ACHN (cell line): ENCODE data around the gene UBFD1.
"Not testable (repeated sequence)": the region's sequence is repeated elsewhere in the genome, so short reads cannot be mapped to it uniquely, and the experiment has no call there.

ENCODE experiments used
- DNase-seq: peaks from one replicate; pipeline ENCODE4 v3.0.0-alpha.2; 2015
- in situ Hi-C: cut with HindIII; loops from 2 replicates; pipeline ENCODE4 v1.10.0; 2017; ENCODE audit warnings: low sequenced_read_pairs, low pct_ligation_motif_present, low pct_unique_long_range_greater_than_20kb

The UBFD1 gene

GRCh38 chr16:23590181-23590580 lies 32.7 kb downstream of the UBFD1 start:
- in situ Hi-C loops = no loop called here
- DNase-seq = no peak

GRCh38 chr16:23594186-23594585 lies 36.7 kb downstream of the UBFD1 start:
- no peak for DNase-seq

GRCh38 chr16:23595246-23595950 lies 37.9 kb downstream of the UBFD1 start:
- in situ Hi-C loops = no loop called here
- DNase-seq = peak; percentile 24

More at GRCh38 chr16:23594186-23594585, 36.7 kb downstream of the UBFD1 start:
- in situ Hi-C loops = no loop called here

GRCh38 chr16:23595951-23596720 lies 38.6 kb downstream of the UBFD1 start, which contains the start of gene NDUFAB1:
Gene NDUFAB1, minus strand, starts transcription at chr16:23596316. Its CDS starts 26 bp downstream, at chr16:23596290.
- in situ Hi-C loops = no loop called here
- DNase-seq = peak; percentile 95

- DNase-seq = peak; percentile 65
Measured at GRCh38 chr16:23597003-23597756, 39.7 kb downstream of the UBFD1 start.

GRCh38 chr16:23607726-23608125 lies 50.2 kb downstream of the UBFD1 start:
- DNase-seq = peak; percentile 35
- in situ Hi-C loops = no loop called here

More at GRCh38 chr16:23597003-23597756, 39.7 kb downstream of the UBFD1 start:
- in situ Hi-C loops = no loop called here

GRCh38 chr16:23608194-23608593 lies 50.7 kb downstream of the UBFD1 start:
- DNase-seq = peak; percentile 67
- in situ Hi-C loops = no loop called here

- DNase-seq = no peak
- in situ Hi-C loops = no loop called here
Measured at GRCh38 chr16:23609929-23610328, 52.4 kb downstream of the UBFD1 start.

- in situ Hi-C loops, DNase-seq: not testable (repeated sequence)
Measured at GRCh38 chr16:23610905-23611304, 53.4 kb downstream of the UBFD1 start.

- no peak for DNase-seq
- in situ Hi-C loops = no loop called here
Measured at GRCh38 chr16:23611936-23612335, 54.4 kb downstream of the UBFD1 start.

GRCh38 chr16:23615805-23616204 lies 58.3 kb downstream of the UBFD1 start:
- in situ Hi-C loops = no loop called here
- DNase-seq = no peak
